Measurements from ENCODE around the gene EGFR.

EGFR gene

DNA sequence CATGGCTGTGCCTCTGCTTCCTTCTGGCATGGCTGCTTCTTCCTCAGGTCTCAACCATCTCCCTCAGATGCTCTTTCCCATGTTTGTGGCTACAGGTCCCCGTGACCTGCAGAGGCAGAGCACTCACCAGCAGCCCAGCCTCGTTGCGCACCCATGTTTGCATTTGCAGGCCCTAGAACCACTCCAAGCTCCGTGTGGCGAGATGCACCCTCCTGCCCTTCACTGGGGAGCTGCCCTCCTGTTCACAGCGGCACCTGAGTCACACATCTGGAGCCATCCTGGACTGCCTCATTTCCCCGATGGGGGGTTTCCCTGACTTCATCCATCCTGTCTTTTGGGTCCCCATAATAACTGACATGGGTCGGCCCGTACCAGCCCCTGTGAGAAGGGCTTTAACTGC is 35.9 kb downstream of the EGFR start:
- no peak for DNase-seq (ENCODE audit: low spot score)
- TF ChIP-seq CTCF (IDR thresholded peaks at IDR 0.05; ENCODE audit: extremely low read depth, insufficient read depth, missing control alignments), result no peak
- in situ Hi-C loops (cut with MboI; ENCODE audit: low pct_unique_long_range_greater_than_20kb, low sequenced_read_pairs, unreplicated experiment), result no loop called here

DNA sequence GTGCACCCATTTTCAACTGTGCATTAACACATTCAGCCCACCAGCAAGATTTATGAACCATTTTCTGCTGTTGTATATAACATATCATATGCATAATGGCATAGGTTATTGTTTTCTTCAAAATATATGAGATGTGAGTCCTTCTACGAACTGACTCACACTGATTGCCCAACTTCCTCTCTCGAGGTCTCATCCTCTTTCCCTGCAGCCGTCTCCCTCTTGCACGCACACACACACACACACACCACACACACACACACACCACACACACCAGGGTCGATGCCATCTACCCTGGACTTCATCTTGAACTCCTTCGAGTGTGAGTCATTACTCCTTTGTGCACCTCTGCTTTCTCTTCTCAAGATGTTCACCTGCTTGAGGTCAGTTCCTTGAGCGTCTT is 36.7 kb downstream of the EGFR start:
- in situ Hi-C loops (cut with MboI; ENCODE audit: low pct_unique_long_range_greater_than_20kb, low sequenced_read_pairs, unreplicated experiment), result no loop called here
- no peak for DNase-seq (ENCODE audit: low spot score)
- TF ChIP-seq CTCF (IDR thresholded peaks at IDR 0.05; ENCODE audit: extremely low read depth, insufficient read depth, missing control alignments), result no peak

- no peak for TF ChIP-seq CTCF (IDR thresholded peaks at IDR 0.05; ENCODE audit: extremely low read depth, insufficient read depth, missing control alignments)
- in situ Hi-C loops (cut with MboI; ENCODE audit: low pct_unique_long_range_greater_than_20kb, low sequenced_read_pairs, unreplicated experiment), result no loop called here
- no peak for DNase-seq (ENCODE audit: low spot score)
Observed at GRCh38 chr7:55056068-55056467, 37.3 kb downstream of the EGFR start.

DNA sequence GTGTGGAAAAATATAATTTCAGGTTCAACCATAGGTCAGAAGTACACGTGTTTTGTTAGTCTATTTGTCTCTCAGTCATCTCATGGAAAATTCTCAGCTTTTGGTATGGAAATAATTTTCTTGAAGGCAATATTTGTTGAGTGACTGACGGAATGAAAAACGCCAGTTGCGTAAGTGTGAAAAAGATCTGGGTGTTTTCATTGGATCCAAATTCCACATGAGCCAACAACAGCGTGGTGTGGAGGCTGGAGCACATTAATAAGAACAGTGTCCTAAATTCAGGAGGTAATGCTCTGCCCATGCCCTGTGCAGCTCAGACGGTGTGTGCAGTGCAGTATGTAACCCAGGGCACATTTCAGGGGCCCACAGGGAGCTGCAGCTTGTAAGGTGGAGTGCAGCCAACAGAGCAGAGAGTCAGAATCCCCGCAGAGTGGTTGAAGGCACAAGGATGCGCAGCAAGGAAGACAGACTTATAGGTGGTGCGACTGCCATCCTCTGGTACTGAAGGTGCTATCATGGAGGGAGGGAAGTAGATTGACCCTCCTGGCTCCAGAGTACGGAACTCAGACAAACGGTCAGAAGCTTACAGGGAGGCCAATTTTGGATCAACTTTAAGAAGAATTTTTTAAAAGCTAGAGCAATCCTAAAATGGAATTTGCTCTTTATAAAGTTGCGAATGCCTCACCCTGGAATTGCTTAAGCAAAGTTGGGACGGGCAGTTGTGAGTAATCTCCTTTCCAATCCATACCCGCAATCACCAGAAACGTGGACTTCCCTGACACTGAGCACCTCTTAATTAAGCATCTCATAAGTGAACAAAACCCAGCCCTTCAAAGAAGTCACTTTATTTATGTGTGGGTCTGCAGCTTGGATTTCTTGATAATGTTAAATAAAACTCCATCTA is 38.0 kb downstream of the EGFR start:
- in situ Hi-C loops (cut with MboI; ENCODE audit: low pct_unique_long_range_greater_than_20kb, low sequenced_read_pairs, unreplicated experiment), result no loop called here
- no peak for DNase-seq (ENCODE audit: low spot score)
- TF ChIP-seq CTCF (IDR thresholded peaks at IDR 0.05; ENCODE audit: extremely low read depth, insufficient read depth, missing control alignments), result no peak

GRCh38 chr7:55058314-55058713 is 39.5 kb downstream of the EGFR start:
- no peak for DNase-seq (ENCODE audit: low spot score)
- in situ Hi-C loops (cut with MboI; ENCODE audit: low pct_unique_long_range_greater_than_20kb, low sequenced_read_pairs, unreplicated experiment), result no loop called here
- no peak for TF ChIP-seq CTCF (IDR thresholded peaks at IDR 0.05; ENCODE audit: extremely low read depth, insufficient read depth, missing control alignments)

DNA sequence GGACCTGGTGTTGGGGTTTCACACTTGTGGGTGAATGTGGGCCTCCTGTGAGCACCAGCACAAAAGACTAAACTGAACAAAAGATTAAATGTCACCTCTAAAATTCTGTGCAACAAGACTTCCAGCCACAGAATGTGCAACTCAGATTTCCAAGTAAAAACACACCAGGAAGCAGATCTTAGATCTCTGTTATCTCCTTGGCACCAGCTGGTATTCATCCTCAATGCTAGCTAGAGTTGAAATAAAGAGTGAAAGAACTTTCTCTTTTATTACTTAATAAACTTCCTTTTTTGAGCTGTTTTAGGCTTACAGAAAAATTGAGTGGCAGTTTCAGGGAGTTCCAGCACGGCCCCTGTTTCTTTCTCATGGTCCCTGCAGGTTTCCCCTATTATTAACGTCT is 40.2 kb downstream of the EGFR start:
- in situ Hi-C loops (cut with MboI; ENCODE audit: low pct_unique_long_range_greater_than_20kb, low sequenced_read_pairs, unreplicated experiment), result no loop called here
- DNase-seq (ENCODE audit: low spot score), result no peak
- no peak for TF ChIP-seq CTCF (IDR thresholded peaks at IDR 0.05; ENCODE audit: extremely low read depth, insufficient read depth, missing control alignments)
